Bronchial smooth muscle cell (primary cell): ENCODE data around the gene GRIK2. TPM values are rescaled to one million over a fixed set of nuclear protein-coding genes. Genes with fewer than 3 reads are reported as not detected.

Experiments used
- total RNA-seq: library from RNA; depleted of rRNA; stranded (reverse); fragments of >200 nt; gene quantifications from 2 replicates; pipeline ENCODE4 v1.2.1, GENCODE V29; 2014

GRIK2 gene
- total RNA-seq, result 0.79 TPM in 1 of 2 replicates, not detected in the other

GRCh38 chr6:101393251-101393828 is at the start of gene GRIK2:
Gene GRIK2, plus strand, starts transcription at chr6:101393708.

